ENCODE data around the gene MSANTD3. TPM values are rescaled to one million over a fixed set of nuclear protein-coding genes. Genes with fewer than 3 reads are reported as not detected.

The MSANTD3 gene
- total and polyA plus RNA-seq, 4 donors, result 4.3 to 7.4 (median 6.6) TPM

- peaks cover 2 to 14% (median 8%) of the 10 kb centered on the region in 4 donors for H3K4me1 ChIP-seq (ENCODE audit: control insufficient read depth in 4 of 4, insufficient read depth in 4 of 4, low read length in 3 of 4)
- WGBS, result 98% methylated on average over 7 of the region's 7 CpGs
These were observed 9.6 kb downstream of the MSANTD3 start for GRCh38 chr9:100436571-100436970.

More at GRCh38 chr9:100436571-100436970, 9.6 kb downstream of the MSANTD3 start:
- Histone ChIP-seq H3K9ac (ENCODE audit: low read depth in 1 of 2, low read length in 2 of 2) (no peak overlapping the region), H3K27ac (ENCODE audit: low read depth in 1 of 2, low read length in 2 of 2) (no peak overlapping the region), H3K27me3 (ENCODE audit: control insufficient read depth in 4 of 4, insufficient read depth in 4 of 4, low read length in 3 of 4) (no peaks in the 10 kb centered on the region), H3K4me3 (ENCODE audit: low read depth in 1 of 3, low read length in 3 of 3) (no peak overlapping the region), H3K36me3 (ENCODE audit: control insufficient read depth in 4 of 4, insufficient read depth in 3 of 4, low read depth in 1 of 4, low read length in 3 of 4) (no peaks in the 10 kb centered on the region), H3K9me3 (ENCODE audit: control insufficient read depth in 4 of 4, low read length in 3 of 4) (no peaks in the 10 kb centered on the region)
- DNase-seq (ENCODE audit: low spot score), result no peak
- no peak for TF ChIP-seq MAX (IDR thresholded peaks at IDR 0.05)
- TF ChIP-seq YY1 (IDR thresholded peaks at IDR 0.05), result no peak
- TF ChIP-seq FOXA2 (IDR thresholded peaks at IDR 0.05), result no peak
- no peak for TF ChIP-seq NR2F2 (IDR thresholded peaks at IDR 0.05)
- no peak for TF ChIP-seq SP1 (IDR thresholded peaks at IDR 0.05)
- TF ChIP-seq FOXA1 (IDR thresholded peaks at IDR 0.05), result no peak
- TF ChIP-seq HNF4G (IDR thresholded peaks at IDR 0.05), result no peak
- no peak for TF ChIP-seq HNF4A (conservative IDR thresholded peaks at IDR 0.05)
- no peak for TF ChIP-seq EGR1 (IDR thresholded peaks at IDR 0.05; ENCODE audit: low read depth in 2 of 2)
- no peak for TF ChIP-seq CTCF (IDR thresholded peaks at IDR 0.05; ENCODE audit: low read depth, low read length, missing input control)
- no peak for TF ChIP-seq RXRA (IDR thresholded peaks at IDR 0.05)
- no peak for TF ChIP-seq RAD21 (IDR thresholded peaks at IDR 0.05)
- no peak for TF ChIP-seq TAF1 (conservative IDR thresholded peaks at IDR 0.05)
- TF ChIP-seq ATF3 (IDR thresholded peaks at IDR 0.05), result no peak
- TF ChIP-seq JUND (IDR thresholded peaks at IDR 0.05), result no peak
- no peak for TF ChIP-seq REST (IDR thresholded peaks at IDR 0.05)
- no peak for TF ChIP-seq ZBTB33 (IDR thresholded peaks at IDR 0.05)
